ENCODE data around the gene CPLX4. TPM values are rescaled to one million over a fixed set of nuclear protein-coding genes. Genes with fewer than 3 reads are reported as not detected.

Gene CPLX4
- total RNA-seq, 1 donor from 2014 or later = not detected

DNA sequence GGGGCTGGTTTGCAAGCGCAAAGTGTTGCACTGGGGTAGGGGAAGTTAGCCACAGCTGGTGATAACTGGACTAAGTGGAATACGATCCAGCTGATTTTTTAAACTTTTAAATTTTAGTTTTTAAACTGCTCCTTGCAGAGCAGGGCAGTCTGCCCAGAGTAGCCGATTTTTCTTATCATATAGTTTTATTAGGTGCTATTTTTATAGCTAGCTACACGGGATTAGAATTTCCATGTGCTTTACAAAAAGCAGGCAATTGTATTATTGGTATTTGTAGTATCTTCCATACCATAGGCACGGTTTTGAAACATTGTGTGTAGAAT lies 9.6 kb downstream of the CPLX4 start:
- no peak for DNase-seq (ENCODE audit: extremely low spot score, unreplicated experiment)
- no peak for TF ChIP-seq CTCF (IDR thresholded peaks at IDR 0.05)
- no peak overlapping the region for H3K27ac Mint-ChIP-seq (ENCODE audit: unreplicated experiment)
- peak overlapping the region; percentile 48 for H3K4me3 Mint-ChIP-seq (ENCODE audit: unreplicated experiment)
- H3K9me3 Mint-ChIP-seq (ENCODE audit: unreplicated experiment) = no peaks in the 10 kb centered on the region
- peaks cover 4% of the 10 kb centered on the region for H3K4me1 Mint-ChIP-seq (ENCODE audit: unreplicated experiment)
- no peaks in the 10 kb centered on the region for H3K36me3 Mint-ChIP-seq (ENCODE audit: unreplicated experiment)
- H3K27me3 Mint-ChIP-seq (ENCODE audit: unreplicated experiment) = peaks cover 69% of the 10 kb centered on the region

- no peaks in the 10 kb centered on the region for H3K36me3 Mint-ChIP-seq (ENCODE audit: unreplicated experiment)
- DNase-seq (ENCODE audit: extremely low spot score, unreplicated experiment) = peak; percentile 92
- H3K4me1 Mint-ChIP-seq (ENCODE audit: unreplicated experiment) = peaks cover 4% of the 10 kb centered on the region
- no peak overlapping the region for H3K27ac Mint-ChIP-seq (ENCODE audit: unreplicated experiment)
- peak; percentile 95 for TF ChIP-seq CTCF (IDR thresholded peaks at IDR 0.05)
- no peaks in the 10 kb centered on the region for H3K9me3 Mint-ChIP-seq (ENCODE audit: unreplicated experiment)
- H3K27me3 Mint-ChIP-seq (ENCODE audit: unreplicated experiment) = peaks cover 69% of the 10 kb centered on the region
- peak overlapping the region; percentile 48 for H3K4me3 Mint-ChIP-seq (ENCODE audit: unreplicated experiment)
These were observed 10.1 kb downstream of the CPLX4 start for GRCh38 chr18:59308248-59308937.

DNA sequence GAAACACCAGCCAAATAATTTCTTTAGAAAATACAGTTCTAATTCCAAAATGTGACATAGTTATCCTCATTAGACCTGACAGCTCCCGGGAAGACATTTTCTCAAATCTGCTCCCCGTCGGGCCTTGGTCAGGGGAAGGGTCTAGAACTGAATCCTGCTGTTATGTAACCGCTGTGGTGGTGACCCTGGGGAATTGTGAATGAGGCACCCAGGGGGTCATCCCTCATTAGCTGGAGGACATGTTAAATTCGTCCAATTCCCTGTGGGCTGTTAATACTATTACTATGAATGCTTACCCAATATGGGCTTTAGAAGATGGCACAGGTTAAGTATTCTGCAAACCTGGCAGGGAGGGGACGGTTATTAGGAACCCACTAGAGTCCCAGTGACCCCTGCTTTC lies 11.8 kb downstream of the CPLX4 start:
- H3K9me3 Mint-ChIP-seq (ENCODE audit: unreplicated experiment) = no peaks in the 10 kb centered on the region
- H3K4me3 Mint-ChIP-seq (ENCODE audit: unreplicated experiment) = no peak overlapping the region
- H3K27ac Mint-ChIP-seq (ENCODE audit: unreplicated experiment) = no peak overlapping the region
- no peak for TF ChIP-seq CTCF (IDR thresholded peaks at IDR 0.05)
- DNase-seq (ENCODE audit: extremely low spot score, unreplicated experiment) = no peak
- H3K36me3 Mint-ChIP-seq (ENCODE audit: unreplicated experiment) = no peaks in the 10 kb centered on the region
- H3K27me3 Mint-ChIP-seq (ENCODE audit: unreplicated experiment) = peaks cover 73% of the 10 kb centered on the region
- H3K4me1 Mint-ChIP-seq (ENCODE audit: unreplicated experiment) = peaks cover 4% of the 10 kb centered on the region

DNA sequence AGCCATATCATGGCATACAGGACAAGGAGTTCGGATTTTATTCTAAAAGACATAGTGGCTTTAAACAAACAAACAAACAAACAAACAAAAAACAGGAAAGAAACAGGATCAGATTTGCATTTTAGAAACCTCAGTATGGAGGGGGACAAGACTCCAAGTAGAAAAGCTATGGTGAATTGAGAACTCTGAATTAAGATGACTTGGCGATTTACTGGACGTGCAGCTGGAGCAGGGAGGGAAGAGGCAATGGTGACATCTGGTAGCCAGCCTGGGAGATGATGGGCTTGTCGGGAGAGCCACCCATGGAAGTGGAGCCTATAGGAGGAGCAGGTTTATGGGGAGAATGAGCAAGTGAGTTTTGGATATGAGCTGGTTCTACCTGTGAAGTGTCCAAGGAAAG lies 13.2 kb downstream of the CPLX4 start:
- H3K36me3 Mint-ChIP-seq (ENCODE audit: unreplicated experiment) = no peaks in the 10 kb centered on the region
- no peak for TF ChIP-seq CTCF (IDR thresholded peaks at IDR 0.05)
- peaks cover 4% of the 10 kb centered on the region for H3K4me1 Mint-ChIP-seq (ENCODE audit: unreplicated experiment)
- no peaks in the 10 kb centered on the region for H3K9me3 Mint-ChIP-seq (ENCODE audit: unreplicated experiment)
- H3K27me3 Mint-ChIP-seq (ENCODE audit: unreplicated experiment) = peaks cover 64% of the 10 kb centered on the region
- no peak overlapping the region for H3K27ac Mint-ChIP-seq (ENCODE audit: unreplicated experiment)
- no peak overlapping the region for H3K4me3 Mint-ChIP-seq (ENCODE audit: unreplicated experiment)
- no peak for DNase-seq (ENCODE audit: extremely low spot score, unreplicated experiment)

- no peak for TF ChIP-seq CTCF (IDR thresholded peaks at IDR 0.05)
- peaks cover 67% of the 10 kb centered on the region for H3K27me3 Mint-ChIP-seq (ENCODE audit: unreplicated experiment)
These were observed 14.7 kb downstream of the CPLX4 start for GRCh38 chr18:59303656-59304195.

More at GRCh38 chr18:59303656-59304195, 14.7 kb downstream of the CPLX4 start:
- Mint-ChIP-seq H3K9me3 (ENCODE audit: unreplicated experiment) (no peaks in the 10 kb centered on the region), H3K36me3 (ENCODE audit: unreplicated experiment) (no peaks in the 10 kb centered on the region), H3K27ac (ENCODE audit: unreplicated experiment) (no peak overlapping the region), H3K4me1 (ENCODE audit: unreplicated experiment) (peaks cover 3% of the 10 kb centered on the region), H3K4me3 (ENCODE audit: unreplicated experiment) (no peak overlapping the region)
- no peak for DNase-seq (ENCODE audit: extremely low spot score, unreplicated experiment)
